Activated CD4-positive, alpha-beta T cell treated with anti-CD3 and anti-CD28 coated beads, Interleukin-10, Interleukin-2, amounts not matched to agents 100 ng/mL and 50 ng/mL, durations not matched to agents 16 hours and 8 hours (primary cell): ENCODE measurements around the gene AP1S3.

ENCODE experiments used
- DNase-seq: peaks from one replicate; pipeline ENCODE4 v3.0.0-alpha.2; 2020

The AP1S3 gene

GRCh38 chr2:223758131-223758840 is 79.1 kb downstream of the AP1S3 start:
- DNase-seq: no peak

- DNase-seq: no peak
Observed at GRCh38 chr2:223753940-223754339, 83.4 kb downstream of the AP1S3 start.

GRCh38 chr2:223751012-223751411 is 86.4 kb downstream of the AP1S3 start:
- DNase-seq: no peak

GRCh38 chr2:223747392-223748042 is 89.9 kb downstream of the AP1S3 start:
- no peak for DNase-seq

GRCh38 chr2:223746611-223747010 is 90.8 kb downstream of the AP1S3 start:
- DNase-seq: no peak

GRCh38 chr2:223744580-223744979 is 92.8 kb downstream of the AP1S3 start:
- no peak for DNase-seq

- DNase-seq: no peak
Observed at GRCh38 chr2:223740679-223741078, 96.7 kb downstream of the AP1S3 start.

GRCh38 chr2:223737207-223737606 is 100.2 kb downstream of the AP1S3 start:
- no peak for DNase-seq

GRCh38 chr2:223736488-223736887 is 100.9 kb downstream of the AP1S3 start:
- DNase-seq: no peak

GRCh38 chr2:223735659-223736244 is 101.6 kb downstream of the AP1S3 start:
- DNase-seq: no peak

- no peak for DNase-seq
Observed at GRCh38 chr2:223735035-223735640, 102.2 kb downstream of the AP1S3 start.

GRCh38 chr2:223734346-223734745 is 103.0 kb downstream of the AP1S3 start:
- no peak for DNase-seq

- DNase-seq: no peak
Observed at GRCh38 chr2:223732346-223732745, 105.0 kb downstream of the AP1S3 start.

- DNase-seq: no peak
Observed at GRCh38 chr2:223731503-223731902, 105.9 kb downstream of the AP1S3 start.

GRCh38 chr2:223729781-223730180 is 107.6 kb downstream of the AP1S3 start:
- no peak for DNase-seq

GRCh38 chr2:223727562-223727961 is 109.8 kb downstream of the AP1S3 start:
- DNase-seq: peak; percentile 64

GRCh38 chr2:223725986-223726970 is 111.1 kb downstream of the AP1S3 start:
- no peak for DNase-seq

GRCh38 chr2:223725494-223725893 is 111.9 kb downstream of the AP1S3 start:
- DNase-seq: no peak

GRCh38 chr2:223724861-223725260 is 112.5 kb downstream of the AP1S3 start:
- DNase-seq: no peak

GRCh38 chr2:223723954-223724411 is 113.4 kb downstream of the AP1S3 start:
- DNase-seq: no peak

GRCh38 chr2:223722226-223722625 is 115.2 kb downstream of the AP1S3 start:
- DNase-seq: no peak

- no peak for DNase-seq
Observed at GRCh38 chr2:223721746-223722145, 115.6 kb downstream of the AP1S3 start.
